Fibroblast of lung (primary cell): ENCODE data around the gene SRD5A3. TPM values are rescaled to one million over a fixed set of nuclear protein-coding genes. Genes with fewer than 3 reads are reported as not detected.

Experiments used
- DNase-seq, 2 donors: peaks; one replicate each; pipeline versions ENCODE4 v3.0.0 to v3.0.0-alpha.2; 2010; ENCODE audit warnings: low read depth in 2 of 2
- H2AFZ ChIP-seq: 2 replicates; pipeline ENCODE4 v1.5.1; 2012; ENCODE audit warnings: low read length, control low read depth, inconsistent platforms
- H3K27ac ChIP-seq: 2 replicates; pipeline ENCODE4 v1.5.1; 2011; ENCODE audit warnings: low read length, control low read depth; ENCODE audit not compliant: insufficient read depth
- H3K27me3 ChIP-seq: 2 replicates; pipeline ENCODE4 v1.5.1; 2011; ENCODE audit warnings: mild to moderate bottlenecking, low read length; ENCODE audit not compliant: control insufficient read depth, insufficient read depth
- H3K36me3 ChIP-seq: 2 replicates; pipeline ENCODE4 v1.5.1; 2011; ENCODE audit warnings: low read length; ENCODE audit not compliant: control insufficient read depth, insufficient read depth
- H3K4me1 ChIP-seq: 2 replicates; pipeline ENCODE4 v1.5.1; 2011; ENCODE audit warnings: low read length; ENCODE audit not compliant: control insufficient read depth, insufficient read depth; ENCODE audit errors: extremely low read depth
- H3K4me2 ChIP-seq: 2 replicates; pipeline ENCODE4 v1.5.1; 2011; ENCODE audit warnings: low read length, control low read depth; ENCODE audit not compliant: insufficient read depth; ENCODE audit errors: extremely low read depth
- H3K4me3 ChIP-seq, 4 experiments: fragments of 200-600 bp in 1 of 4; sonication (generic) in 1 of 4; replicated peaks in 1 of 4; 2 replicates each; pipeline ENCODE4 v1.5.1; 2011 to 2016; ENCODE audit warnings: low read length in 4 of 4, low read depth in 3 of 4, mild to moderate bottlenecking in 3 of 4, control low read depth in 2 of 4, inconsistent platforms in 1 of 4, mixed read lengths in 1 of 4; ENCODE audit not compliant: insufficient read depth in 1 of 4; ENCODE audit errors: control extremely low read depth in 1 of 4
- H3K79me2 ChIP-seq: 2 replicates; pipeline ENCODE4 v1.5.1; 2012; ENCODE audit warnings: mild to moderate bottlenecking, low read length, inconsistent platforms; ENCODE audit not compliant: control insufficient read depth, insufficient read depth
- H3K9ac ChIP-seq: 2 replicates; pipeline ENCODE4 v1.5.1; 2011; ENCODE audit warnings: mild to moderate bottlenecking, low read length, control low read depth; ENCODE audit not compliant: insufficient read depth
- H3K9me3 ChIP-seq: 2 replicates; pipeline ENCODE4 v1.5.1; 2012; ENCODE audit warnings: low read depth, low read length; ENCODE audit not compliant: control insufficient read depth, insufficient read depth
- H4K20me1 ChIP-seq: 2 replicates; pipeline ENCODE4 v1.5.1; 2011; ENCODE audit warnings: low read length; ENCODE audit not compliant: control insufficient read depth, insufficient read depth; ENCODE audit errors: extremely low read depth
- EZH2 ChIP-seq: IDR thresholded peaks from 2 replicates; pipeline ENCODE4 v1.5.1; 2012; ENCODE audit warnings: low read length, control low read depth, mild to moderate bottlenecking; ENCODE audit errors: missing control alignments
- polyA plus RNA-seq, 2 donors: library from polyadenylated mRNA; depleted of rRNA in 1 of 2; stranded (reverse) in 1 of 2; unstranded in 1 of 2; fragments of >200 nt; gene quantifications; 2 replicates each; pipeline ENCODE4 v1.2.1, GENCODE V29; 2011 to 2012; ENCODE audit warnings: missing spikeins in 1 of 2
- total RNA-seq: library from RNA; depleted of rRNA; stranded (reverse); fragments of >200 nt; gene quantifications from 2 replicates; pipeline ENCODE4 v1.2.1, GENCODE V29; 2014
- TF ChIP-seq, protein P1 (sequence below), 2 donors: IDR thresholded peaks in 1 of 2; conservative IDR thresholded peaks in 1 of 2; 1 replicate in 1 of 2; 2 replicates in 1 of 2; pipeline ENCODE4 v1.5.1; 2011 to 2012; ENCODE audit warnings: low read length in 2 of 2, control low read depth in 1 of 2, inconsistent platforms in 1 of 2, low read depth in 1 of 2, mild to moderate bottlenecking in 1 of 2

The SRD5A3 gene
- total and polyA plus RNA-seq, 2 donors (not counting 1 experiment from before 2014, with no cell fraction given) = 5.0 to 12.3 TPM

DNA sequence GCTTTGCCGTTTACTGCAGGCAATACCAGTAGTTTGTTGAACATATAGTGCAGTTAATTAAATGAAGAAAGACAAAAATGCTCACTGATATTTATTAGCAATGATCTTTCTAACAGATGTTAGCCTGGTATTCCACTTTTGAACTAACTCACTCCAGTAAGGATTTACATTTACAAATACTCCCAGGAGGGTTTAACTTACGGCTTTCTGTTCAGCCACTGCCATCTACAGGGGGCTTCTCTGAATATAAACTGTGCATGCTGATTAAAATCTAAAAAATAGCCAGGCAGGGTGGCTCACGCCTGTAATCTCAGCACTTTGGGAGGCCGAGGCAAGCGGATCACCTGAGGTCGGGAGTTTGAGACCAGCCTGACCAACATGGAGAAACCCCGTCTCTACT is 2.2 kb upstream of the SRD5A3 start:
- Histone ChIP-seq H3K27me3 (no peaks in the 10 kb centered on the region), H3K79me2 (no peaks in the 10 kb centered on the region), H3K36me3 (no peaks in the 10 kb centered on the region), H3K4me1 (peaks cover 3% of the 10 kb centered on the region), H3K4me3 (no peak overlapping the region), H4K20me1 (no peaks in the 10 kb centered on the region), H3K4me2 (no peak overlapping the region), H3K9me3 (no peaks in the 10 kb centered on the region), H3K27ac (no peak overlapping the region), H2AFZ (no peak overlapping the region), H3K9ac (no peak overlapping the region)
- DNase-seq = no peak
- TF ChIP-seq, protein P1, sequence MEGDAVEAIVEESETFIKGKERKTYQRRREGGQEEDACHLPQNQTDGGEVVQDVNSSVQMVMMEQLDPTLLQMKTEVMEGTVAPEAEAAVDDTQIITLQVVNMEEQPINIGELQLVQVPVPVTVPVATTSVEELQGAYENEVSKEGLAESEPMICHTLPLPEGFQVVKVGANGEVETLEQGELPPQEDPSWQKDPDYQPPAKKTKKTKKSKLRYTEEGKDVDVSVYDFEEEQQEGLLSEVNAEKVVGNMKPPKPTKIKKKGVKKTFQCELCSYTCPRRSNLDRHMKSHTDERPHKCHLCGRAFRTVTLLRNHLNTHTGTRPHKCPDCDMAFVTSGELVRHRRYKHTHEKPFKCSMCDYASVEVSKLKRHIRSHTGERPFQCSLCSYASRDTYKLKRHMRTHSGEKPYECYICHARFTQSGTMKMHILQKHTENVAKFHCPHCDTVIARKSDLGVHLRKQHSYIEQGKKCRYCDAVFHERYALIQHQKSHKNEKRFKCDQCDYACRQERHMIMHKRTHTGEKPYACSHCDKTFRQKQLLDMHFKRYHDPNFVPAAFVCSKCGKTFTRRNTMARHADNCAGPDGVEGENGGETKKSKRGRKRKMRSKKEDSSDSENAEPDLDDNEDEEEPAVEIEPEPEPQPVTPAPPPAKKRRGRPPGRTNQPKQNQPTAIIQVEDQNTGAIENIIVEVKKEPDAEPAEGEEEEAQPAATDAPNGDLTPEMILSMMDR (conservative IDR thresholded peaks at IDR 0.05 in 1 of 2, IDR thresholded peaks at IDR 0.05 in 1 of 2; ENCODE audit: low read depth in 1 of 2, low read length in 2 of 2) = no peak
- no peak for TF ChIP-seq EZH2

DNA sequence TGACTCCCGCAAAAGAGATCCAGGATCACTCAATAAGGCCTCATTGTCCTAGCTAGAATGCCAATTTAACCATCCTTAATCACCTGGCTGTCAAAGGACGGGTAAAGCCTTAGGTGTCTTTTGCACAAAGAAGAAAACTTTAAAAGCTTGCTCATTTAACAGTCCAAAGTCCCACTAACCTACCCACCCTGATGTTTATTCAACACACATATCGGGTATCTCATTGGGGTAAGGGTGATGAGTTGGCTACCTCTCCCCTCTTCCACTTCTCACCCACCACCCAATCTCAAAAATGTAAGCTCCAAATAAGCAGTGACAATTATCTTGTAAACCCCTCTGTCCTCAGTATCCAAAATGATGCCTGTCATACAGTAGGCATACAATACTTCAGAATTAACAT is 988 bp upstream of the SRD5A3 start:
- no peaks in the 10 kb centered on the region for H3K27me3 ChIP-seq
- H3K79me2 ChIP-seq = no peaks in the 10 kb centered on the region
- no peak overlapping the region for H3K9ac ChIP-seq
- no peak overlapping the region for H3K27ac ChIP-seq
- TF ChIP-seq, protein P1 (conservative IDR thresholded peaks at IDR 0.05 in 1 of 2, IDR thresholded peaks at IDR 0.05 in 1 of 2; ENCODE audit: low read depth in 1 of 2, low read length in 2 of 2) = no peak
- no peak for TF ChIP-seq EZH2
- H3K4me3 ChIP-seq = no peak overlapping the region
- no peak overlapping the region for H3K4me2 ChIP-seq
- no peaks in the 10 kb centered on the region for H4K20me1 ChIP-seq
- peaks cover 3% of the 10 kb centered on the region for H3K4me1 ChIP-seq
- H2AFZ ChIP-seq = no peak overlapping the region
- H3K36me3 ChIP-seq = no peaks in the 10 kb centered on the region
- DNase-seq = no peak
- H3K9me3 ChIP-seq = no peaks in the 10 kb centered on the region

DNA sequence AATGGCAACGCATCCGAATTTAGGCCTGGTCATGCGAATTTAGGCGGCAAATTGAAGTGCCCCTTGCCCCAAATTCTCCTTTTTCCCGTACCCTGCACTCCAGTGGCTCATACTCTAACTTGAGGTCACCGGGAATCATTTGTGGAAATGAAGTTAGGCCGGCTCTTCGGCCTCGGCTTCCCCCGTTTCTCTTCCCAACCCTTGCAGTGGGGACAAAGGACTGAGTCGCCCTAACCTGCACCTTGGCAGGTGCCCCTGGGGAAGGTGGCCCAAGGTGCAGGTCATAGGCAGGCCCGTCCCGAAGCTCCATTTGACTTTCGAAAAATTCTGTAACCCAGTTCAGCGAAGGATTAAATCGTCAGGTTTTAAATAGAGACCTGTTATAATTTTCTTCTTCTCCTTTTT is 811 bp downstream of the SRD5A3 start:
- Histone ChIP-seq H3K4me2 (peak overlapping the region; percentile 91), H4K20me1 (no peaks in the 10 kb centered on the region), H3K79me2 (no peaks in the 10 kb centered on the region), H3K36me3 (no peaks in the 10 kb centered on the region), H3K27me3 (no peaks in the 10 kb centered on the region), H2AFZ (peak overlapping the region; percentile 95), H3K9me3 (no peaks in the 10 kb centered on the region), H3K4me1 (peaks cover 3% of the 10 kb centered on the region), H3K27ac (peak overlapping the region; percentile 83), H3K4me3 (peak overlapping the region; percentile 51 to 72 (median 61)), H3K9ac (peak overlapping the region; percentile 78)
- DNase-seq = no peak
- TF ChIP-seq EZH2 = no peak
- TF ChIP-seq, protein P1 (conservative IDR thresholded peaks at IDR 0.05 in 1 of 2, IDR thresholded peaks at IDR 0.05 in 1 of 2; ENCODE audit: low read depth in 1 of 2, low read length in 2 of 2) = no peak
